ENCODE measurements around the gene FGD6. TPM values are rescaled to one million over a fixed set of nuclear protein-coding genes. Genes with fewer than 3 reads are reported as not detected.

FGD6 gene
- total and polyA plus RNA-seq, 4 donors = 2.4 to 26.4 (median 9.0) TPM

- no peak for TF ChIP-seq CTCF (IDR thresholded peaks at IDR 0.05; ENCODE audit: control extremely low read depth, extremely low read depth)
- ATAC-seq (ENCODE audit: insufficient read depth, low FRiP score) = no peak
- peaks cover 0 to 14% (median 5%) of the 10 kb centered on the region in 4 donors for H3K36me3 ChIP-seq (ENCODE audit: control insufficient read depth in 4 of 4, insufficient read depth in 4 of 4, low read length in 4 of 4)
Measured at GRCh38 chr12:95100264-95101190, 116.7 kb downstream of the FGD6 start.

GRCh38 chr12:95099270-95099790, 117.9 kb downstream of the FGD6 start:
- DNase-seq = no peak
- Histone ChIP-seq H3K4me1 (ENCODE audit: control insufficient read depth in 5 of 5, insufficient read depth in 5 of 5, low read length in 5 of 5) (peaks cover 3 to 10% (median 4%) of the 10 kb centered on the region in 5 donors), H3K36me3 (ENCODE audit: control insufficient read depth in 4 of 4, insufficient read depth in 4 of 4, low read length in 4 of 4) (peaks cover 0 to 10% (median 2%) of the 10 kb centered on the region in 4 donors), H3K4me3 (no peak overlapping the region), H3K27me3 (ENCODE audit: control insufficient read depth in 3 of 3, insufficient read depth in 3 of 3, low read length in 2 of 3) (no peaks in the 10 kb centered on the region), H3K27ac (ENCODE audit: low read depth in 1 of 2, low read length in 1 of 2) (peak overlapping the region in 1 of 2 donors; percentile 17), H3K9me3 (ENCODE audit: control insufficient read depth in 4 of 4, insufficient read depth in 3 of 4, low read length in 3 of 4) (no peaks in the 10 kb centered on the region), H3K9ac (ENCODE audit: insufficient read depth in 1 of 2, low read length in 2 of 2) (no peak overlapping the region)
- TF ChIP-seq CTCF (IDR thresholded peaks at IDR 0.05; ENCODE audit: control extremely low read depth, extremely low read depth) = no peak
- ATAC-seq (ENCODE audit: insufficient read depth, low FRiP score) = no peak
- WGBS, 2 donors = 96 to 97% methylated on average over 4 of the region's 4 CpGs

More at GRCh38 chr12:95100264-95101190, 116.7 kb downstream of the FGD6 start:
- no peaks in the 10 kb centered on the region for H3K27me3 ChIP-seq (ENCODE audit: control insufficient read depth in 3 of 3, insufficient read depth in 3 of 3, low read length in 2 of 3)
- H3K9ac ChIP-seq (ENCODE audit: insufficient read depth in 1 of 2, low read length in 2 of 2) = no peak overlapping the region
- 90 to 92% methylated on average over 11 of the region's 11 CpGs for WGBS, 2 donors
- no peaks in the 10 kb centered on the region for H3K9me3 ChIP-seq (ENCODE audit: control insufficient read depth in 4 of 4, insufficient read depth in 3 of 4, low read length in 3 of 4)
- no peak overlapping the region for H3K4me3 ChIP-seq
- H3K27ac ChIP-seq (ENCODE audit: low read depth in 1 of 2, low read length in 1 of 2) = no peak overlapping the region
- no peak for DNase-seq
- peaks cover 3 to 10% (median 4%) of the 10 kb centered on the region in 5 donors for H3K4me1 ChIP-seq (ENCODE audit: control insufficient read depth in 5 of 5, insufficient read depth in 5 of 5, low read length in 5 of 5)

- Histone ChIP-seq H3K27me3 (ENCODE audit: control insufficient read depth in 3 of 3, insufficient read depth in 3 of 3, low read length in 2 of 3) (no peaks in the 10 kb centered on the region), H3K9me3 (ENCODE audit: control insufficient read depth in 4 of 4, insufficient read depth in 3 of 4, low read length in 3 of 4) (no peaks in the 10 kb centered on the region), H3K9ac (ENCODE audit: insufficient read depth in 1 of 2, low read length in 2 of 2) (no peak overlapping the region), H3K27ac (ENCODE audit: low read depth in 1 of 2, low read length in 1 of 2) (peak overlapping the region; percentile 41 to 52), H3K4me1 (ENCODE audit: control insufficient read depth in 5 of 5, insufficient read depth in 5 of 5, low read length in 5 of 5) (peaks cover 3 to 10% (median 4%) of the 10 kb centered on the region in 5 donors), H3K36me3 (ENCODE audit: control insufficient read depth in 4 of 4, insufficient read depth in 4 of 4, low read length in 4 of 4) (peaks cover 0 to 20% (median 3%) of the 10 kb centered on the region in 4 donors), H3K4me3 (no peak overlapping the region)
- DNase-seq (peak; percentile 15 to 48 (median 22)), ATAC-seq (ENCODE audit: insufficient read depth, low FRiP score) (no peak)
- 60 to 69% methylated on average over 3 of the region's 3 CpGs for WGBS, 2 donors
- TF ChIP-seq CTCF (IDR thresholded peaks at IDR 0.05; ENCODE audit: control extremely low read depth, extremely low read depth) = no peak
Measured at GRCh38 chr12:95096852-95097251, 120.4 kb downstream of the FGD6 start.
